Measurements from ENCODE around the gene ALDH3B2.
A peak's percentile ranks its signal among the peaks of the same experiment; 100 is the strongest.
"Not testable (repeated sequence)": the region's sequence is repeated elsewhere in the genome, so short reads cannot be mapped to it uniquely, and the experiment has no call there.

Gene ALDH3B2

GRCh38 chr11:67641338-67642172 is 32.9 kb downstream of the ALDH3B2 start:
- no peak for DNase-seq

GRCh38 chr11:67640758-67641337 is 33.6 kb downstream of the ALDH3B2 start:
- DNase-seq = no peak

GRCh38 chr11:67640021-67640757 is 34.2 kb downstream of the ALDH3B2 start:
- peak; percentile 29 for DNase-seq

- DNase-seq = no peak
These were observed 35.0 kb downstream of the ALDH3B2 start, which contains the start of gene TBX10 for GRCh38 chr11:67639438-67639859. Gene TBX10, minus strand, starts transcription at chr11:67639763. Its CDS starts 291 bp downstream, at chr11:67639472.

GRCh38 chr11:67638535-67639437 is 35.6 kb downstream of the ALDH3B2 start:
- no peak for DNase-seq

GRCh38 chr11:67637441-67637840 is 37.0 kb downstream of the ALDH3B2 start:
- not testable (repeated sequence) for DNase-seq

- DNase-seq = no peak
These were observed 37.5 kb downstream of the ALDH3B2 start for GRCh38 chr11:67636962-67637361.

- no peak for DNase-seq
These were observed 39.2 kb downstream of the ALDH3B2 start for GRCh38 chr11:67635231-67635521.

GRCh38 chr11:67634366-67635230 is 39.8 kb downstream of the ALDH3B2 start:
- DNase-seq = no peak

GRCh38 chr11:67633758-67634365 is 40.6 kb downstream of the ALDH3B2 start:
- DNase-seq = no peak

GRCh38 chr11:67632982-67633755 is 41.3 kb downstream of the ALDH3B2 start:
- no peak for DNase-seq

- DNase-seq = no peak
These were observed 42.0 kb downstream of the ALDH3B2 start for GRCh38 chr11:67632175-67632981.

GRCh38 chr11:67631853-67632174 is 42.6 kb downstream of the ALDH3B2 start:
- no peak for DNase-seq

- no peak for DNase-seq
These were observed 43.0 kb downstream of the ALDH3B2 start for GRCh38 chr11:67631411-67631810.

GRCh38 chr11:67630943-67631331 is 43.5 kb downstream of the ALDH3B2 start:
- DNase-seq = no peak

GRCh38 chr11:67630228-67630942 is 44.0 kb downstream of the ALDH3B2 start:
- DNase-seq = peak; percentile 91

GRCh38 chr11:67629386-67630227 is 44.8 kb downstream of the ALDH3B2 start, which contains the start of gene NUDT8:
Gene NUDT8, minus strand, starts transcription at chr11:67629937. Its CDS starts 26 bp downstream, at chr11:67629911.
- peak; percentile 45 for DNase-seq

Data from NCI-H1694 (cell line).